Endothelial cell of umbilical vein (primary cell): ENCODE data around the gene RIOK1. TPM values are rescaled to one million over a fixed set of nuclear protein-coding genes. Genes with fewer than 3 reads are reported as not detected.

Experiments used
- Bru-seq: library from RNA; stranded (reverse); fragments of 400-500 nt; gene quantifications from one replicate; lab custom pipeline; 2021; lab: Mats Ljungman, UMichigan
- BruChase-seq, 2 experiments: library from RNA; stranded (reverse); fragments of 400-500 nt; gene quantifications; one replicate each; lab custom pipeline; 2021; lab: Mats Ljungman, UMichigan
- BruUV-seq: library from RNA; stranded (reverse); fragments of 400-500 nt; replicated peaks from 2 replicates; lab custom pipeline; 2021; lab: Mats Ljungman, UMichigan
- CTCF ChIA-PET: fragments of 300-600, 350-600 bp; sonication (Branson Sonifier 250); formaldehyde crosslinking; loops from one replicate; lab custom pipeline; 2021; ENCODE audit warnings: antibody characterized with exemption, inconsistent platforms; lab: Charles Lee
- POLR2A ChIA-PET: fragments of 300-600, 350-600 bp; sonication (Branson Sonifier 250); formaldehyde crosslinking; loops from one replicate; lab custom pipeline; 2021; ENCODE audit warnings: antibody characterized with exemption, inconsistent platforms; lab: Charles Lee
- DNase-seq: peaks from one replicate; pipeline ENCODE4 v3.0.0-alpha.2; 2011; ENCODE audit warnings: low read depth, low spot score
- FAIRE-seq: peaks from 2 replicates; lab custom pipeline; 2011; peaks lifted over from hg19 to GRCh38; lab: Jason Lieb, UNC
- H2AFZ ChIP-seq: 2 replicates; pipeline ENCODE4 v1.6.0; 2012; ENCODE audit warnings: low read depth, low read length, control low read depth, inconsistent platforms
- H3K27ac ChIP-seq: 2 replicates; pipeline ENCODE4 v1.5.1; 2011; ENCODE audit warnings: low read depth, mild to moderate bottlenecking, control low read depth, low read length, moderate library complexity; ENCODE audit not compliant: insufficient read depth
- H3K27me3 ChIP-seq, 2 experiments: 2 replicates each; pipeline versions ENCODE4 v1.6.0 to v1.6.1; 2011; ENCODE audit warnings: low read length in 2 of 2, mixed read lengths in 1 of 2; ENCODE audit not compliant: control insufficient read depth in 2 of 2, insufficient read depth in 2 of 2
- H3K36me3 ChIP-seq, 2 experiments: 2 replicates in 1 of 2; 3 replicates in 1 of 2; pipeline ENCODE4 v1.5.1; 2011; ENCODE audit warnings: low read length in 2 of 2, mild to moderate bottlenecking in 1 of 2, moderate library complexity in 1 of 2; ENCODE audit not compliant: control insufficient read depth in 2 of 2, insufficient read depth in 2 of 2; ENCODE audit errors: extremely low read depth in 1 of 2
- H3K4me1 ChIP-seq: 3 replicates; pipeline ENCODE4 v1.5.1; 2011; ENCODE audit warnings: mild to moderate bottlenecking, low read length; ENCODE audit not compliant: control insufficient read depth, insufficient read depth; ENCODE audit errors: extremely low read depth
- H3K4me2 ChIP-seq: 2 replicates; pipeline ENCODE4 v1.6.1; 2011; ENCODE audit warnings: low read length, control low read depth, mixed read lengths; ENCODE audit not compliant: insufficient read depth
- H3K4me3 ChIP-seq, 3 experiments: fragments of 200-600 bp in 1 of 3; sonication (generic), shearing (Covaris generic) in 1 of 3; replicated peaks in 1 of 3; 2 replicates each; pipeline ENCODE4 v1.5.1; 2011 to 2016; ENCODE audit warnings: control low read depth in 3 of 3, low read length in 3 of 3, mild to moderate bottlenecking in 2 of 3, inconsistent platforms in 1 of 3, low read depth in 1 of 3, moderate library complexity in 1 of 3; ENCODE audit not compliant: insufficient read depth in 1 of 3
- H3K79me2 ChIP-seq: 2 replicates; pipeline ENCODE4 v1.6.0; 2012; ENCODE audit warnings: low read length, inconsistent platforms; ENCODE audit not compliant: control insufficient read depth, insufficient read depth
- H3K9ac ChIP-seq: replicated peaks from 2 replicates; pipeline ENCODE3; 2011; ENCODE audit warnings: low read length, control low read depth; ENCODE audit not compliant: insufficient read depth; ENCODE audit errors: extremely low read depth
- H3K9me1 ChIP-seq: replicated peaks from 3 replicates; pipeline ENCODE4 v1.6.0; 2011; ENCODE audit warnings: mild to moderate bottlenecking, low read length; ENCODE audit not compliant: control insufficient read depth, insufficient read depth; ENCODE audit errors: extremely low read depth
- H3K9me3 ChIP-seq: replicated peaks from 2 replicates; pipeline ENCODE4 v1.5.1; 2012; ENCODE audit warnings: low read length, inconsistent platforms; ENCODE audit not compliant: control insufficient read depth, insufficient read depth
- H4K20me1 ChIP-seq: replicated peaks from 2 replicates; pipeline ENCODE3; 2011; ENCODE audit warnings: mild to moderate bottlenecking, low read length; ENCODE audit not compliant: control insufficient read depth, insufficient read depth; ENCODE audit errors: extremely low read depth
- EZH2 ChIP-seq: IDR thresholded peaks from 2 replicates; pipeline ENCODE4 v1.6.1; 2012; ENCODE audit warnings: borderline replicate concordance, low read depth, mild to moderate bottlenecking, moderate library complexity, low read length, inconsistent platforms; ENCODE audit not compliant: severe bottlenecking
- FOS ChIP-seq: IDR thresholded peaks from 2 replicates; pipeline ENCODE4 v1.6.1; 2011; ENCODE audit warnings: mild to moderate bottlenecking, low read length, moderate library complexity, borderline replicate concordance; ENCODE audit not compliant: insufficient read depth
- GATA2 ChIP-seq: IDR thresholded peaks from 2 replicates; pipeline ENCODE4 v1.7.0; 2011; ENCODE audit warnings: low read depth, mild to moderate bottlenecking, moderate library complexity, mixed read lengths, low read length; ENCODE audit not compliant: insufficient read length, insufficient read depth
- JUN ChIP-seq: IDR thresholded peaks from 2 replicates; pipeline ENCODE4 v1.6.1; 2011; ENCODE audit warnings: borderline replicate concordance, low read depth; ENCODE audit not compliant: insufficient read length, insufficient read depth
- MYC ChIP-seq: IDR thresholded peaks from one replicate; pipeline ENCODE4 v1.6.1; 2011; ENCODE audit warnings: mild to moderate bottlenecking, low read depth, low read length
- POLR2A ChIP-seq: IDR thresholded peaks from 2 replicates; pipeline ENCODE4 v1.6.1; 2012; ENCODE audit warnings: low read depth, mild to moderate bottlenecking, control low read depth, low read length
- POLR2AphosphoS5 ChIP-seq: IDR thresholded peaks from 2 replicates; pipeline ENCODE4 v1.6.1; 2012; ENCODE audit warnings: low read depth, mild to moderate bottlenecking, control low read depth, low read length, moderate library complexity; ENCODE audit not compliant: insufficient read depth
- dilution Hi-C: fragments of 300-500 bp; cut with MboI; formaldehyde crosslinking; loops from one replicate; pipeline ENCODE4 v1.15.0; 2019; ENCODE audit warnings: low sequenced_read_pairs; ENCODE audit not compliant: extremely low pct_ligation_motif_present
- intact Hi-C: fragments of 100-400 bp; cut with micrococcal nuclease; formaldehyde crosslinking; loops from one replicate; pipeline ENCODE4 v1.10.0; 2022
- long read RNA-seq: library from polyadenylated mRNA; stranded (forward); transcript quantifications from one replicate; pipeline ENCODE4 v2.0.0, GENCODE V29; 2021
- polyA minus RNA-seq, 3 experiments: library from RNA; depleted of rRNA, polyadenylated mRNA; stranded (reverse); fragments of >200 nt; gene quantifications; 1 replicate in 1 of 3; 2 replicates in 2 of 3; pipeline ENCODE4 v1.2.3, GENCODE V29; 2011
- polyA plus RNA-seq, 4 experiments: library from polyadenylated mRNA; depleted of rRNA in 3 of 4; stranded (reverse) in 3 of 4; unstranded in 1 of 4; fragments of >200 nt; gene quantifications; 2 replicates each; pipeline versions ENCODE4 v1.2.1 to v1.2.3, GENCODE V29; 2011 to 2012; ENCODE audit warnings: missing spikeins in 1 of 4
- total RNA-seq: library from RNA; stranded (reverse); gene quantifications from 2 replicates; pipeline ENCODE4 v1.2.3, GENCODE V29; 2021
- TF ChIP-seq, protein P1 (sequence below): IDR thresholded peaks from 2 replicates; pipeline ENCODE4 v1.6.1; 2011; ENCODE audit not compliant: insufficient read depth, insufficient read length
- TF ChIP-seq, protein P2 (sequence below), 2 donors: IDR thresholded peaks; 1 replicate in 1 of 2; 2 replicates in 1 of 2; pipeline ENCODE4 v1.5.1; 2011; ENCODE audit warnings: low read length in 2 of 2, mild to moderate bottlenecking in 2 of 2, moderate library complexity in 2 of 2, control low read depth in 1 of 2, inconsistent platforms in 1 of 2, low read depth in 1 of 2; ENCODE audit not compliant: insufficient read depth in 1 of 2; ENCODE audit errors: extremely low read depth in 1 of 2

Gene RIOK1
- total RNA-seq, result 19.7 and 21.4 TPM in 2 replicates
- 8.3 and 9.2 TPM in 2 replicates for polyA plus RNA-seq
- 9.2 and 11.3 TPM in 2 replicates for polyA plus RNA-seq (2011; cell fraction: cytosol; rRNA removed)
- polyA plus RNA-seq (2011; cell fraction: nucleus; rRNA removed), result 24.7 and 26.5 TPM in 2 replicates
- polyA plus RNA-seq (2012), result 13.9 and 18.8 TPM in 2 replicates
- polyA minus RNA-seq, result 14.1 and 16.9 TPM in 2 replicates
- polyA minus RNA-seq (2011; cell fraction: cytosol; rRNA and poly(A)+ RNA removed), result 10.9 TPM
- polyA minus RNA-seq (2011; cell fraction: nucleus; rRNA and poly(A)+ RNA removed), result 18.5 and 20.4 TPM in 2 replicates
- Bru-seq, nascent RNA, result percentile 76 among the genes with signal in this experiment
- percentile 77 among the genes with signal in this experiment for BruChase-seq, experiment 1, labeled RNA remaining after a 6-hour chase
- BruChase-seq, experiment 2, labeled RNA remaining after a 2-hour chase, result percentile 76 among the genes with signal in this experiment
- long read RNA-seq, transcript RIOK1-202 (17 exons, 2,810 nt), result major isoform, 70 of 95 reads
- long read RNA-seq, partial matches to known transcripts, result 3 of 95 reads
- long read RNA-seq, other reads (novel, unspliced or antisense), result 22 of 95 reads

DNA sequence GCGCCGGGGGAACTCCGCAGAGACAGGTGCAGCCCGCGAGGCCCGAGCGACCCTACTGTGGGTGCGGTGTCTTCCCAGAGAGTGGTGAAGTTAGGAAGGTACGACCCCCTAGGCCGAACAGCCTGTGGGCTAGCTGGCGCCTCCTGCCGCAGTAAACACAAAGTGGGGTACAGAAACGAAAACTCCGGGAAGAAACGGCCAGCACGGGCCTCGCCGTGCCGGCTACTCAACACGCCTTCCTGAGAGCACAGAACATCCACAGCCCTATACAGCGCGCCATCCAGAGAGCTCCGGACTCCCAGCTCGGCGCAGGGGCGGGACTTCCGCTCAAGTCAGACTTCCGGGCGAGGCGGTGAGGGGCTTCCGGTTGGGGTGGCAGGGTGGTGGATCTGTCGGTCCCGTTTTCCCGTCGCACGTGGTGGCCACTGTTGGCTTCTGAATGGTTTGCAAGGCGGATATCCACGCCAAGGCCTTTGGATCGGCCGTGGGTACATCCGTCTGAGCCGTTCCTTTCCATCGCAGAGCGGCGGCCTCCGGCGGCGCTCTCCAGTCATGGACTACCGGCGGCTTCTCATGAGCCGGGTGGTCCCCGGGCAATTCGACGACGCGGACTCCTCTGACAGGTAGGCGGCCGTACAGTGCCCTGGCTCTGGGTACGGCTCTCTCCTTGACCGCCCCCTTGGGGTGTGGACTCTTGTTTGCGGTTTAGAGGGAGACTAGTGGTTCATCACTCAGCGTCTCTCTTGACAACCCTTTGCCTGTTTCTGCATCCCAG lies at the start of gene RIOK1, which contains the start of gene CAGE1:
Gene RIOK1 (plus strand): TSS at position 358 of the 775 bp plus-strand sequence. CDS start 195 bp downstream, at position 553.
Gene CAGE1 (minus strand): TSS at position 292 of the 775 bp plus-strand sequence. CDS start 2,569 bp downstream, outside the sequence.
- Histone ChIP-seq H3K27ac (peak within 1 kb of the TSS; percentile 66), H3K9ac (peak within 1 kb of the TSS; percentile 65), H3K36me3 (peaks cover 0 to 2% of the 10 kb centered on the region in 2 experiments), H4K20me1 (no peaks in the 10 kb centered on the region), H3K9me3 (no peaks in the 10 kb centered on the region), H3K27me3 (no peaks in the 10 kb centered on the region), H3K79me2 (peaks cover 35% of the 10 kb centered on the region), H3K4me1 (peaks cover 13% of the 10 kb centered on the region), H3K9me1 (no peaks in the 10 kb centered on the region), H3K4me3 (peak within 1 kb of the TSS; percentile 55 to 92 (median 77)), H2AFZ (peak within 1 kb of the TSS; percentile 96), H3K4me2 (peak within 1 kb of the TSS; percentile 87)
- DNase-seq (peak; percentile 95), FAIRE-seq (peak; percentile 93)
- TF ChIP-seq MYC, result peak; percentile 96
- TF ChIP-seq FOS, result no peak
- TF ChIP-seq, protein P1, sequence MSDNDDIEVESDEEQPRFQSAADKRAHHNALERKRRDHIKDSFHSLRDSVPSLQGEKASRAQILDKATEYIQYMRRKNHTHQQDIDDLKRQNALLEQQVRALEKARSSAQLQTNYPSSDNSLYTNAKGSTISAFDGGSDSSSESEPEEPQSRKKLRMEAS, result peak; percentile 78
- TF ChIP-seq POLR2A, result peak; percentile 98
- TF ChIP-seq, protein P2, sequence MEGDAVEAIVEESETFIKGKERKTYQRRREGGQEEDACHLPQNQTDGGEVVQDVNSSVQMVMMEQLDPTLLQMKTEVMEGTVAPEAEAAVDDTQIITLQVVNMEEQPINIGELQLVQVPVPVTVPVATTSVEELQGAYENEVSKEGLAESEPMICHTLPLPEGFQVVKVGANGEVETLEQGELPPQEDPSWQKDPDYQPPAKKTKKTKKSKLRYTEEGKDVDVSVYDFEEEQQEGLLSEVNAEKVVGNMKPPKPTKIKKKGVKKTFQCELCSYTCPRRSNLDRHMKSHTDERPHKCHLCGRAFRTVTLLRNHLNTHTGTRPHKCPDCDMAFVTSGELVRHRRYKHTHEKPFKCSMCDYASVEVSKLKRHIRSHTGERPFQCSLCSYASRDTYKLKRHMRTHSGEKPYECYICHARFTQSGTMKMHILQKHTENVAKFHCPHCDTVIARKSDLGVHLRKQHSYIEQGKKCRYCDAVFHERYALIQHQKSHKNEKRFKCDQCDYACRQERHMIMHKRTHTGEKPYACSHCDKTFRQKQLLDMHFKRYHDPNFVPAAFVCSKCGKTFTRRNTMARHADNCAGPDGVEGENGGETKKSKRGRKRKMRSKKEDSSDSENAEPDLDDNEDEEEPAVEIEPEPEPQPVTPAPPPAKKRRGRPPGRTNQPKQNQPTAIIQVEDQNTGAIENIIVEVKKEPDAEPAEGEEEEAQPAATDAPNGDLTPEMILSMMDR (IDR thresholded peaks at IDR 0.05; ENCODE audit: extremely low read depth in 1 of 2, insufficient read depth in 1 of 2, low read depth in 1 of 2, low read length in 2 of 2), result peak in 1 of 2 donors; percentile 14
- no peak for TF ChIP-seq EZH2
- TF ChIP-seq JUN, result no peak
- peak; percentile 99 for TF ChIP-seq POLR2AphosphoS5
- no peak for TF ChIP-seq GATA2
- ChIA-PET POLR2A (interaction anchor here (0.6 to 1.1 kb wide), 4 partner anchors 89 to 854 kb away, joined by 3 to 6 read pairs (median 4); partner anchors contain the start of gene SNRNP48), CTCF (interaction anchor here (0.6 to 1.5 kb wide), 9 partner anchors 16 to 693 kb away, joined by 3 to 11 read pairs (median 4); partner anchors contain the start of gene SSR1)
- intact Hi-C loops (loop anchor here (1.0 to 10.0 kb wide), 6 partner anchors 76 to 714 kb away; partner anchors contain the start of genes BLOC1S5, SNRNP48 and SSR1), dilution Hi-C loops (no loop called here)
- BruUV-seq, result TSS peak; percentile 77
